ENCODE results near the gene ELK3. TPM values are rescaled to one million over a fixed set of nuclear protein-coding genes. Genes with fewer than 3 reads are reported as not detected.

ELK3 gene
- polyA plus RNA-seq, 1 of the 3 experiments (the other 2 are of a cell fraction) = 33.8 TPM

GRCh38 chr12:96265400-96265799 is 71.2 kb downstream of the ELK3 start:
- POLR2A ChIA-PET = no interaction called here
- Histone ChIP-seq H3K9ac (no peak overlapping the region), H3K79me2 (ENCODE audit: insufficient read depth) (peaks cover 68% of the 10 kb centered on the region), H2AFZ (ENCODE audit: low read depth) (no peak overlapping the region), H3K4me3 (ENCODE audit: low read depth in 2 of 2, low read length in 1 of 2) (no peak overlapping the region), H4K20me1 (ENCODE audit: insufficient read depth) (peaks cover 39% of the 10 kb centered on the region), H3K36me3 (replicated peaks in 1 of 2; ENCODE audit: control insufficient read depth in 1 of 2, insufficient read depth in 2 of 2, low read length in 1 of 2) (peaks cover 33 to 81% of the 10 kb centered on the region in 2 experiments), H3K9me3 (no peaks in the 10 kb centered on the region), H3K9me2 (no peaks in the 10 kb centered on the region), H3K4me1 (ENCODE audit: control insufficient read depth in 1 of 2, insufficient read depth in 2 of 2, low read depth in 1 of 2, low read length in 1 of 2) (peaks cover 0 to 2% of the 10 kb centered on the region in 2 experiments; a peak in 1 of 4 replicates), H3K4me2 (no peak overlapping the region), H3K27me3 (ENCODE audit: insufficient read depth) (no peaks in the 10 kb centered on the region), H3F3A (replicated peaks; ENCODE audit: insufficient read depth) (peaks cover 68% of the 10 kb centered on the region), H3K27ac (ENCODE audit: low read depth in 2 of 2, low read length in 1 of 2) (0 out of 4 replicates have a peak overlapping the region, but pooled peaks of 1 of the 2 experiments have one; percentile 11)
- TF ChIP-seq USF1 (IDR thresholded peaks at IDR 0.05; ENCODE audit: borderline replicate concordance, low read depth) = no peak
- no peak for TF ChIP-seq JUND (IDR thresholded peaks at IDR 0.05)
- no peak for TF ChIP-seq YY1 (IDR thresholded peaks at IDR 0.05; ENCODE audit: low read depth)
- TF ChIP-seq MAX (IDR thresholded peaks at IDR 0.05; ENCODE audit: low read depth) = no peak
- TF ChIP-seq TAF1 (IDR thresholded peaks at IDR 0.05; ENCODE audit: borderline replicate concordance, low read depth, low read length) = no peak
- TF ChIP-seq MEF2A (IDR thresholded peaks at IDR 0.05; ENCODE audit: borderline replicate concordance, low read depth) = no peak
- no peak for TF ChIP-seq FOSL2 (IDR thresholded peaks at IDR 0.05; ENCODE audit: borderline replicate concordance, low read depth)
- no peak for TF ChIP-seq EZH2phosphoT487 (IDR thresholded peaks at IDR 0.05; ENCODE audit: borderline replicate concordance, low read depth)
- TF ChIP-seq PBX3 (IDR thresholded peaks at IDR 0.05) = no peak
- no peak for TF ChIP-seq SIN3A (IDR thresholded peaks at IDR 0.05; ENCODE audit: borderline replicate concordance, low read depth, low read length)
- TF ChIP-seq RCOR1 (IDR thresholded peaks at IDR 0.05; ENCODE audit: low read length) = no peak
- TF ChIP-seq IRF3 (IDR thresholded peaks at IDR 0.05; ENCODE audit: low read depth, low read length) = no peak
- TF ChIP-seq FOXJ3 (CRISPR knock-in tag; IDR thresholded peaks at IDR 0.05) = no peak
- no peak for TF ChIP-seq TCF12 (IDR thresholded peaks at IDR 0.05)
- TF ChIP-seq ZBTB33 (IDR thresholded peaks at IDR 0.05; ENCODE audit: borderline replicate concordance, low read depth) = no peak
- no peak for TF ChIP-seq ELF1 (IDR thresholded peaks at IDR 0.05)
- no peak for TF ChIP-seq RXRA (IDR thresholded peaks at IDR 0.05; ENCODE audit: borderline replicate concordance, low read depth)
- no peak for TF ChIP-seq GABPA (IDR thresholded peaks at IDR 0.05; ENCODE audit: low read depth)
- no peak for DNase-seq
- 90% methylated on average over 2 of the region's 2 CpGs for WGBS (ENCODE audit: low lambda C conversion rate)
- CTCF ChIA-PET = interaction anchor here (0.6 kb wide), 1 partner anchor 203 kb away, joined by 3 read pairs; no protein-coding TSS in a partner anchor

Data from SK-N-SH (cell line).